PC-9 (cell line): ENCODE measurements around the gene SLC22A2.

Source experiments
- CTCF ChIP-seq: fragments of 200-600 bp; sonication (generic); conservative IDR thresholded peaks from 2 replicates; pipeline ENCODE4 v1.6.1; 2017; ENCODE audit warnings: mixed run types, antibody characterized with exemption, mild to moderate bottlenecking, moderate library complexity
- EZH2 ChIP-seq: fragments of 200-600 bp; sonication (generic); IDR thresholded peaks from 2 replicates; pipeline ENCODE4 v1.8.0; 2017; ENCODE audit warnings: antibody characterized with exemption, low read depth

- TF ChIP-seq CTCF = no peak
- TF ChIP-seq EZH2 = no peak
These were observed at the start of gene SLC22A2 for GRCh38 chr6:160258346-160259142.
